Raji (cell line): Measurements from ENCODE around the gene XPNPEP3.

Source experiments
- POLR2A ChIP-seq: IDR thresholded peaks from 2 replicates; pipeline ENCODE4 v1.6.1; 2011; ENCODE audit warnings: low read depth, low read length, control low read depth; ENCODE audit not compliant: insufficient read depth

The XPNPEP3 gene

DNA sequence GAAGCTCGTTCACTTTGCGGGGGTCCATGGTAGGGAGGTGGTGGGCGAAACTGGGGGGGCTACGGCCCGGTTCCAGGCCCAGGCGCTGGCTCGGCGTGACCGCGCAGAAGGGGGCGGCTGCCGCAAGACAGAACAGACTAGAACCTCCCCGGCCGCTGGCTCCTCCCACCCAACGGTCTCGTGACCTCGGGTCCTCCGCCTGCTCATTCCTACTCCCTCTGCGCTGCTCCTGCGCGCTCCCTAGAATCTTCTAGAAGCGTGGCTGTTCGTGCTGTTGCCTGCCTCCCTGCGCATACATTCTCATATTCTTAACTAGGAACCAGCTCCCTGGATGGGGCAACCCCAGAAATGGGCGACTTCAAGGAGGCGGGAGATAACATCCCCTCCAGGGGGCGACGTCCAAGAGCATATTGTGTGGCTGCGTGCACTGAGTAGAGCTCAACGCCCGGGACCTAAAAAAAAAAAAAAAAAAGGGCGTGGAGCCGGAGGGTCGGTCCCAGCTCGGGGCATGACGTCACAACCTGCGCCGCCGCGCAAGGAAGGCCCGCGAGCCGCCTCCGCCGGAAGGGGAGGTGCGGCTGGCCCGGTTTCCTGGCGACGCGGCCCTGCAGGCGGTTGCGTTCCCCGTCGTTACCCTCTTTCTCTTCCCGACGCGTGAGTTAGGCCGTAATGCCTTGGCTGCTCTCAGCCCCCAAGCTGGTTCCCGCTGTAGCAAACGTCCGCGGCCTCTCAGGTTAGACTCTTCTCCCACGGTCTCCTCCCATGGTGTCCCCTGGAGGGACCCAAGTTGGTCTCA, at the start of gene XPNPEP3, which contains the start of gene ST13:
Gene XPNPEP3 (plus strand): TSS at position 636 of the 796 bp plus-strand sequence. CDS start 34 bp downstream, at position 670.
Gene ST13 (minus strand): TSS at position 127 of the 796 bp plus-strand sequence. CDS start 99 bp downstream, at position 28.
- peak; percentile 78 for TF ChIP-seq POLR2A

DNA sequence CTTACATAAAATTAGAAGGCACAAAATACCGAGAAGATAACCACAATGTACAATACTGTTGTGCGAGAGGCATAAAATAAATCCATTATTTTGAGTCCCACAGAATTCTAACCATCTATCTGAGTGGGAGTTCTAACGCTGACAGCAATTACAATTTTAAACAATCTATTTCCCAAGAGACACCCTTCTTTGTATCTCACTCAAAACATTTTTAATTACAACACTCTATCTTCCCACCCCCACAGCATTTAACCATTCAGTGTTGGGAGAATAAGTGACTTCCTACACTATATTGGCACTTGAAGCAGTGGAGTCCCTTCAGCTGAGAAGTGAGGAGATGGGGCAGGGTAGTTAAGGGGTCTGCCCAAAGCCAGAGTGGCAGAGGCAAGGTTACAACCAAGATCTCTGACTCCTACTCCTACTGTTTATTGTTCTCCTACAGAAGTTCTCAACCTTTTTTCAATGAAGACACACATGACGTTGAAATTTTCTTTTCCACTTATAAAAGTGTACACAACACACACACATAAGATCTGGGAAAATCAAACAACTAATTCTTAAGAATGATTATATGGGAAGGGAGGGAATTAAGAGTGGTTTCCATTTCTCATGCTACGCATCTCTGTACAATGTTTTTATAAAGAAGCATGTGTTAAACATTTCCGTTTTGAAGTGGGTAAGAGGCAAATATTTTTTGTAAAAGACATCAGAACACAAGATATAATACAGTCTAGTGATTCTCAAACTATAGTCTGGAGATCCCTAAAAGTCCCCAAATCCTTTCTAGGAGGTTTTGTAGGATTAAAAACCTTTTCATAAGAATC, 48.7 kb upstream of the XPNPEP3 start:
- TF ChIP-seq POLR2A: no peak

DNA sequence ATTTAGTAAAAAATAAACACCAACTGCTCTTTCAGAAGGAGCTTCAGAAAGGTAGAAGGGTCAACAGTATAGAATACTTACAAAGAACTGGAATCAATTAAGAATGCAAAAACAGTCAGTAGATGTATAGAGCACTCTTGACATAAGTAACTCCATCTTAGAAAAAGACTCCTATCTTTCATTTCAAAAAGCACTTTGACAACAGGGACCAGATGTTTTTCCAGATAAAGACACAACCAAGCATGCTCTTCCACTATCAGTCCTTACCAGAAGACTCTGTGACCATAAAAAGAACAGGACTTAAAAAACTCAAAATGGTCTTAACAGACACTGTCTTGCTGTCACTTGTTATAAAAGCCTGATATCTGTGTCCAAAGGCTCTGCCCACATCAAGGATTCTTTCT, 43.0 kb upstream of the XPNPEP3 start:
- no peak for TF ChIP-seq POLR2A

DNA sequence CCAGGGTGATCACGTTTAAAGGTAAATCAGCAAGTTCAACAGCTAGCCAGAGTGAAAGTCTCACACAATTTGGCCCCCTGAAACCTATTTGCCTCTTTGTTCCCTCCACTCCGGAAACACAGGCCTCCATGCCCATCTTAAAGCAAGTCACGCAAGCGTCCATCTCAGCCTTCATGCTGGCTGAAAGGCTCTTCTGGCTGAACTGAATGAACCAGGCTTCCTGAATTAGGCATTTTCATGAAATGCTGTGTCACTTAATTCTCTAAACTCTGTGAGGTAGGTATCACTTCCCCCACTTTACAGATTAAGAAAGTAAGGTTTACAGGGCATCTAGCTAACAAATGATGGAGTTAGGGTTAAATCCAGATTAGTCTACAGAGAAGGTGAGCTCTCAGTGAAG, 39.2 kb upstream of the XPNPEP3 start:
- no peak for TF ChIP-seq POLR2A

DNA sequence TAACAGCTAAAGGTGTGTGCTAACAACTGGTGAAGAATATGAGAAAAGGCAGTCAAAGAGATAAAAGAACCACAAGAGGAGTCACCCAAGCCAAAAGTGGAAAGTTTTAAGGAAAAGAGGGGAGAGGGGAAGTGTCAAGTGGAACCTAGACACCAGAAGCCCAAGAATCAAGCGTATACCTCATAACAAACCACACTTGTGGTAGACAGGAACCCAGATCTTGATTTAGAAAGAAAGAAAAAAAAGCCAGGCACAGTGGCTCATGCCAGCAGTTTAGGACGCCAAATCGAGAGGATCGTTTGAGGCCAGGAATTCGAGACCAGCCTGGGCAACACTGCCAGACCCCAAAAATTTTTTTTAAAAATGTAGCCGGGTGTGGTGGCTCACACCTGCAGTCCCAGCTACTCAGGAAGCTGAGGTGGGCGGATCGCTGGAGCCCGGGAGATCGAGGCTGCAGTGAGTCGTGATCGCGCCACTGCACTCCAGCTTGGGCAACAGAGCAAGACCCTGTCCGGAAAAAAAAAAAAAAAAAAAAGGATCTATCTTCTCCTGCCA, 38.7 kb upstream of the XPNPEP3 start:
- TF ChIP-seq POLR2A: no peak

DNA sequence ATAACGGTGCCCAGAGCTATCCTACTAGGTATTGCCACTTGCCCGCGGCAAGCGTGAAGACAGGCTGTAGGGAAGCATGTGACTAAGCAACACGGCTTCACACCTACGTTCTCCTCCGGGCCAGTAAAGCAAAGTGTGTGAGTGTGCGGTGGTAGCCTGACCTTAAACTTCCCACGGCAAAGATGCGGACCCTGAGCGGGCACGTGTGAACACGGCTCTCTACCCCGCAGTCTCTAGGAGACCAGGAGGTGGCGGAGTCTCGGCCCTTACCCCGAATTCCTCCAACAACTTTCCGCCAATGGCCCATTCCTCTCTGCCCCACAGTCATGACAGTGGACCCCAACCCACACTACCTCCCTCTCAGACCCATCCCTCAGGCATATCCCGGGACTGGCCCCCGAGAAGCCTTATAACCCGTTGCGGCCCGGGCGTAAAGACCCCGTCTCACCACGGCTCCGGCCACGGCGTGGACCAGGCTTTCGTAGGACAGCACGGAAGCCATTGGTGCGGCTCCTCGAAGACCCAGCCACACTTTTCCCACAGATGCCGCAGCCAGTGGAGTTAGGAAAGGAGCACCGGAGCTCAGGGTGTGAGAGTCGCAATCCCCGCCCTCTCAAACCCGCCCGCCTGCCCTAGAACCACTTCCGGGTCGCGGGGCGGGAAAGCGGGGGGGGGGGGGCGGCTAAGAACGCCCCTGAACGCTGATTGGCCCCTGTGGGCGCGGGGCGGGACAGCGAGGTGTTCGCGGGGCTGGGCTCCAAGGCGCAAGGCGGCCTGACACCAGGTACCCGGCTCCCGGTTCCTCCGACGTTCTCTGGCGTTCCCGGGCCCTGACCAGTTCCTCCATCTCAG, 38.0 kb upstream of the XPNPEP3 start, which contains the start of gene SLC25A17:
Gene SLC25A17 (minus strand): TSS at position 600 of the 852 bp plus-strand sequence. CDS start 98 bp downstream, at position 502.
- TF ChIP-seq POLR2A: peak; percentile 75

DNA sequence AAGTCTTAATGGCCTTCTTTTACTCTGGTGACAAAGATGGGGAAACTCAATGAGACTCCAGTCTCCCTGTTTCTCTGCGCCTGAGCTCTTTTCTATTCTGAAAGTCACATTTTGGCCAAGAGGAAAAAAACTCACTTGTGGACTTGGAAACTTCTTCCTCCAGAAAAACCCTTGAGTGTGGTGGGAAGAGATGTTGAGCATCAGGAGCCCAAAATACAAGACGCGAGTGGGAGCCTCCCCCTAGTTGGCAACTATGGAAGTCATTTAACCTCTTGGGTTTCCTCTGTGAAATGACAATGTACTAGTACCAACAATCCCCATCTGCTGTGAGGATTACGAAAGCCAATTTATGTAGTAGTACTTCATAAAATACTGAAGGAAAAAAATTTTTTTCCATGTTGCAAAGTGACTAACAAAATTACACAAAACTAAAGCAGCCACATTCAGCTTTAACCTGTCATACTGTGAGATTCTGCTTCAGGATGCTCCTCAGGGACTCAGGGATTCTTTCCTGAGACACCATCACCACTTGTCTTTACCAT, 37.3 kb upstream of the XPNPEP3 start:
- no peak for TF ChIP-seq POLR2A

DNA sequence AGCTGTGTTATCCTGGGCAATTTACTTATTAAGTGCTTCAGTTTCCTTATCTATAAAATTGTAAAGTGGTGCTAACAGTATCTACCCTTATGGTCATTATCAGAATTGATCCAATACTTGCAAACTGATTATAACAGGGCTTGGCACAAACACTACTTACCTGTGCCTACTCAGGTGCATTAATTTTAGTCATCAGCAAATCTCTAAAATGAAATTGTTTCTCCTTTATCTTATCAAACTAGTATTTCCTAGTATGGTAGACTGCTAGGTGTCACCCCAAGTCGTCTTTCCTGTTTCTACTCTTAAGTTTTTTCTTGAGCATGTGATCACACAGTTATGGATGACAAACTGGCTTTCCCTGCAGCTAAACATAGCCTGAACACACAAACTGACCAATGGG, 33.5 kb upstream of the XPNPEP3 start:
- no peak for TF ChIP-seq POLR2A

DNA sequence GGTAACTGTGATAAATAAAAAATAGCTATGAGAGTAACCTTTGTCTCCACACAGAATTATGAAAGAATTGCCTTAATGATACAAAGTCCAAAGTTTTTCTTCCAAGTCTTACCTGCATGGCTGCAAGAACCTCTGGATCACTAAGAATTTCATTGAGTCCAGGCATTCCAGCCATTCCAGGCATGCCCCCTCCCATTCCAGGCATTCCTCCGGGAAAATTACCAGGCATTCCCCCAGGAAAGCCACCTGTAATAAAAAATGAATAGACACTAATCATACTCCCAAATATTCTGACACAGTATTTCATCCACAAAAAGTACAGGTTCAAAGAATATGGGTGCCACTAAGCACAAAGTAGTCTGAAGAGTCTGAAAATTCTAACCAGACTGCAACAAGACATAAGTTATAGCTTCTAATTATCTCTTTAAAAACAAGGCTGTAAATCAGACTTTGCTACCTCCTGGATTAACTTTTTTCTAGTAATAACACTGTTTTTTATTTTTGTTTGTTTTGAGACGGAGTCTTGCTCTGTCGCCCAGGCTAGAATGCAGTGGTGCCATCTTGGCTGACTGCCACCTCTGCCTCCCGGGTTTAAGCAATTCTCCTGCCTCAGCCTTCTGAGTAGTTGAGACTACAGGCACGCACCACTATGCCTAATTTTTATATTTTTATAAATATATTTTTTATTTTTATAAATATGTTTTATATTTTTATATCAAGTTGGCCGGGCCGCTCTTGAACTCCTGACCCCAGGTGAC, 29.8 kb upstream of the XPNPEP3 start:
- TF ChIP-seq POLR2A: no peak

DNA sequence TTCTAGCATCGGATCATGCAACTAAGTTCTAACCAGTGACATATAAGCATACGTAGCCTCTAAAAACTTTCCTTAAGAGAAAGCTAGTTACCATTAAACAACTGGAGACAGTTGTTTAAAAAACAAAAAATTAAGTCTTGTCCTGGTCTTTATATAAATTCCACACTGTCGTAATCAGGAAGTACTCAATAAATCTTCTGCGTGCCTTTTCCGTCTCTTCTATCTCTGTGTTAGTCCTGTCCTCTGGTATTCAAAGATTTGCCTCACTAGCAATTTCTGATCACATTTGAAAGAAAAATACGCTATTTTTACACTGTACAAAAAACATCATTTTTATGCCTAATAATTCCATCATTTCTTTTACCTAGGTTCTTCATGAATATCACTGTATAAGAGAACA, 27.8 kb upstream of the XPNPEP3 start:
- no peak for TF ChIP-seq POLR2A

DNA sequence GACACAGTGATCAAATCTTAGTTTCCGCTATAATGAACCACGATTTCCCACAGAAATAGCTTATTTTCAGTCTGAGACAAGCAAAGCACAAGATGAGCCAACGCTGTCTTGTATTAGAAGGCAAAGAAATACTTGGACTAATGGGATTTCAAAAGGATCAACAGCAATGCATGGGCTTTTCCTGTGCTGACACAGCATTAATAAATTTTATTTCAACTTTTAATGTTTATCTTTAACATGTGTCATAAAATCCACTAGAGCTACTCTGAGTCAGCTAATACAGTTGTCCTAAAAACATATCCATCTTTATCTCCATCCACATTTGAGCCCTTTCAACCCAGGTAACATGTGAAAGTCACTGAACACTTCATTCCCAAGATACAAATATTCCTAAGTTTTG, 22.3 kb upstream of the XPNPEP3 start:
- TF ChIP-seq POLR2A: no peak

DNA sequence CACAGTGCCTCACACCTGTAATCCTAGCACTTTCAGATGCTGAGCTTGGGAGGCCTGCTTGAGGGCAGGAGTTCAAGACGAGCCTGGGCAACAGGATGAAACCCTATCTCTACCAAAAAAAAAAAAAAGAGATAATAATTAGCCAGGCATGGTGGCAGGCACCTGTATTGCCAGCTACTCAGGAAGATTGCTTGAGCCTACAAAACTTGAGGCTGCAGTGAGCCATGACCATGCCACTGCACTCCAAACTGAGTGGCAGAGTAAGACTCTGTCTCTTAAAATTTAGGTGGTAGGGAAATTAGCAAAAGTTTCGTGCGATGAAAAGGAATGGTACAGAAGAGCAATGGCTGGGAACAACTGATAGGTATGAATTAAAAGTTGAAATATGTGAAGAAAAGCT, 18.5 kb upstream of the XPNPEP3 start:
- no peak for TF ChIP-seq POLR2A

DNA sequence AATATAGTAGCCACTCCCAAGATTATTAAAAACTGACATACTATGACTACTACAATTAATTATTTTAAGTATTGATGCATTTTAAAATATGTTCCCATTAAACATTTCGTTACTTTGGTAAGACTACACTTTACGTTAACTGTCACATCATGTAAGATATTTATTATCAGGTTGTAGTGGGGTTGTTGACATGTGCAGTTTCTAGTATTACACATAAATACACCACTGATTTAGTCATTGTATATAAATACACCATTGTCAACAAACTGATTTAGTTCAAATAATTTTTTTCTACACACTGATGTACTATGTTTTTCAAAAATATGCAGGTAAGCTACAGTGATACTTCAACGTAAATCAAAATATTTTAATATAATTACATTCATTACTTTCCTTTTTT, 12.0 kb upstream of the XPNPEP3 start:
- no peak for TF ChIP-seq POLR2A

DNA sequence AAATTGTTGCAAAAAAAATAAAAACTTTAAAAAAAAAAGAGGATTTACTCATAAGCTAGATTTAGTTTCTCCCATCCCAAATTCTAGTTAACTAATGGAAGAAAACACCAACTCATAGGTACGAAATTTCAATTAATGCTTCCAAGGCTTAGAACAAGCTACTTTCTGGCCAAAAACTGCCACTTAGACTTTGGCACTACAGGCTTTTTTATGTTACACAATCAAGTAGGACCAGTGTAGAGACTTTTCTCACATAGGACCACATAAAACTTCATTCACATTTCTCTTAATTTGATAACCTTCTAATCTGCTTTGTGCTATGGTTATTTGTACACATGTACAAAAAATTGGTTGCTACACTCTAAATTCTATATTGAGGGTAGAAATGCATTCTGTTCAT, 3.6 kb upstream of the XPNPEP3 start:
- TF ChIP-seq POLR2A: no peak
